ENCODE measurements around the gene PKN3.

The PKN3 gene

DNA sequence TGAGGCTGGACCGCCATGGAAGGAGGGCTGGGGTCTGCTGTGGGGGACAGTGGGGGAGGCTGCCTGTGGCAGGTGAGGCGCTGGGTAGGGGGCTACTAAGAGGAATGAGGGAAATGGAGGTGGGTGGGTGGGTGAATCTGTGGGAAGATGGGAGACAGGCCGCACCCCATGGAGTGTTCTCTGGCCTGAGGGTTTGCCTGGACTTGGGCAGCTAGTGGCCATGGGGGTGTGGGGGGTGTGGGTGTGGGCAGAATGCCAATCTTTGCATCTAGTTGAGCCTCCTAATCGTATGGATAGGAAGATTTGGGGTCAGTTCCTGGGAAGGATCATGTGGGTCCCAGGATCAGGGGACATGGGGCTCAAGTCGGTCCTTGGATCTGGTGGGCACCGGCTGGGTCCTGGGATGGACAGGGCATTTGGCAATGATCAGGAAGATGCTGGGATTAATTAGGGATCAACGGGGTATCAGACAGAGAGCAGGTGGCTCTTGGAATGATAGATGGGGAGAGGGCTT, 21.1 kb downstream of the PKN3 start:
- FAIRE-seq: peak; percentile 31
- TF ChIP-seq TAF1 (IDR thresholded peaks at IDR 0.05; ENCODE audit: low read depth, low read length) (no peak), POU2F2 (IDR thresholded peaks at IDR 0.05; ENCODE audit: low read depth, low read length) (no peak), PAX5 (IDR thresholded peaks at IDR 0.05; ENCODE audit: insufficient read depth, low read length, severe bottlenecking) (no peak), POLR2A (IDR thresholded peaks at IDR 0.05; ENCODE audit: low read depth, low read length) (no peak), POLR2AphosphoS5 (IDR thresholded peaks at IDR 0.05; ENCODE audit: low read depth, low read length) (no peak), SPI1 (IDR thresholded peaks at IDR 0.05; ENCODE audit: low read depth, low read length) (no peak)
- DNase-seq (ENCODE audit: insufficient read length, low spot score): no peak

DNA sequence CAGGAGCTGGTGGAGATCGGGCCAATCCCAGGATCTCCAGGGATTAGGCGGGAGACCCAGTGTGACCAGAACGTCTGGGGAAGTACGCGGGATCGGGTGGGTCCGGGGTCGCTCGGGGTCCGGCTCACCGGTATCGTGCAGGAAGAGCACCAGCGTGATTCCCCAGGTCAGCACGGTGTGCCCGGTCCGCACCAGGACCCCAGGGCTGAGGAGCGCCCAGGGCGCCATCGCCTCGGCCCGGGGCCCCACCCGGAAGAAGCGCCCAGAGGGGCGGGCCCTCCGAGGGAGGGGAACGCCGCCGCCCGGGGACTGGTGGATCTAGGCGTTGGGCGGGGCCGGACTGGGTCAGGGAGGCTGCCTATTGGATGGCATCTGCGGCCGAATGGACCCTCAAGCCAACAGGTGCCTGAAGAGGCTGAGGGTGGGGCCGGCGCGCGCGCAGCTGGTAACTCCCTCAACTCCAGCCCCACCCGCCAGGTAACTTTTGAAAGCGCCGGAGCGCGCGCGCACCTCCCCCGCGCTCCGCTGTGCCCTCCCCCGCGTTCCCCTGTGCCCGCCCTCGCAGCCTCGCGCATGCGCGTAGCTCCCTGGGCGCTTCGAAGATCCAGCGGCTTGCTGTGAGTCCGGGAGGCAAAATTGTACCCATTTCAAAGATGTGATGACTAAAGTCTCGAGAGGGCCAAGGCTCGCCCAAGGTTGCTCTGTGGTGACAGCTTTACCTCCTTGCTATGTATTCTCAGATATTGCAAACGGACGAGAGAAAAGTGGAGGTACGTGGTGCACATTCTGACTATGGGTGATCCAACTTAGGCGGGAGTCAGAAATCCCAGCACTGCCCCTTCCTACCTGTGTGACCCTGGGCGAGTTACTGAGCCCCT, 21.8 kb downstream of the PKN3 start, which contains the start of gene ZDHHC12:
Gene ZDHHC12, minus strand, starts transcription at position 262 of the 878 bp plus-strand sequence. Its CDS starts 34 bp downstream, at position 228.
- FAIRE-seq (peak; percentile 100), DNase-seq (ENCODE audit: insufficient read length, low spot score) (peak; percentile 100)
- TF ChIP-seq TAF1 (IDR thresholded peaks at IDR 0.05; ENCODE audit: low read depth, low read length) (peak; percentile 88), POLR2A (IDR thresholded peaks at IDR 0.05; ENCODE audit: low read depth, low read length) (peak; percentile 97), SPI1 (IDR thresholded peaks at IDR 0.05; ENCODE audit: low read depth, low read length) (no peak), POU2F2 (IDR thresholded peaks at IDR 0.05; ENCODE audit: low read depth, low read length) (peak; percentile 79), POLR2AphosphoS5 (IDR thresholded peaks at IDR 0.05; ENCODE audit: low read depth, low read length) (peak; percentile 97), PAX5 (IDR thresholded peaks at IDR 0.05; ENCODE audit: insufficient read depth, low read length, severe bottlenecking) (peak; percentile 16)

DNA sequence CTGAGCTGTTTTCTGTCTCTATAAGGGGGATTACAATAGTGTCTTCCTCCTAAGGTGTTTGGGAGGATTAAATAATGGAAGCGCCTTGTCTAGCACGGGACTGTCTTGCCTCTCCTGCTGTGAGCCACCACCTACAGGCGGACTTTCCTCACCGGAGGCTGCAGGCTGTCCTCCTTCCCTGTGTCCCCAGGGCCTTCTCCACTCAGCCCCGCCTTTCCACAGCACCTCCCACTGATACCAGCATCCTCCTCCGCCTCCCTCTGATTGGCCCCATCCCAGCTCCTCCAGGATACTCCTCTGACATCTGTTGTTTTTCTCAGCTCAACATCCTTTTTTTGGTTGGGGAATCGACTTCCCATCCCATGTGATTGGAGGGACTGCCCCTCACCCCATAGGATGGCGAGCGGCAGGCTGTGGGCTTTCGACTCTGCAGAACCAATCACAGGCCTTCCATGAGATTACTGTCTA, 22.5 kb downstream of the PKN3 start:
- no peak for DNase-seq (ENCODE audit: insufficient read length, low spot score)
- TF ChIP-seq POLR2A (IDR thresholded peaks at IDR 0.05; ENCODE audit: low read depth, low read length): no peak
- no peak for TF ChIP-seq POLR2AphosphoS5 (IDR thresholded peaks at IDR 0.05; ENCODE audit: low read depth, low read length)
- no peak for TF ChIP-seq POU2F2 (IDR thresholded peaks at IDR 0.05; ENCODE audit: low read depth, low read length)
- no peak for TF ChIP-seq PAX5 (IDR thresholded peaks at IDR 0.05; ENCODE audit: insufficient read depth, low read length, severe bottlenecking)
- TF ChIP-seq SPI1 (IDR thresholded peaks at IDR 0.05; ENCODE audit: low read depth, low read length): no peak
- TF ChIP-seq TAF1 (IDR thresholded peaks at IDR 0.05; ENCODE audit: low read depth, low read length): no peak
- FAIRE-seq: no peak

DNA sequence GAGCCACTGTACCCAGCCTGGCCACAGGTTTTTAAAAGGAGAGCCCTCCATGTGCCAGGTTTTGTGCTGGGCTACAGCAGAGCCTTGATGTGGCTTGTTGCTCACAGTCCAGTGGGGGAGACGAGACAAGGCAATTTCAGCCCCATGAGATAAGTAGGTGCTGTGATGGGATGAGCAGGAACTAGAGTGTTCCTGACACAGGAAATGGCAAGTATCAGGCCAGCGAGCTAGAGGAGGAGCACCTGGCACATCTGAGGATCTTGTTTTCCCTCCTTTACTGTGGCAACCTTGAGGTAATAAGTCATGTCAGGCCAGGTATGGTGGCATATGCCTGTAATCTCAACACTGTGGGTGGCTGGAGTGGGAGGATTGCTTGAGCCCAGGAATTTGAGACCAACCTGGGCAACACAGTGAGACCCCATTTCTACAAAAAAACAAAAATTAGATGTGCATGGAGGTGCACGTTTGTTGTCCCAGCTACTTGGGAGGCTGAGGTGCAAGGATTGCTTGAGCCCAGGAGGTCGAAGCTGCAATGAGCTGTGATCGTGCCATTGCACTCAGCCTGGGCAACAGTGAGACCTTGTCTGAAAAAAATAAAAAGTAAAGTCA, 25.4 kb downstream of the PKN3 start:
- DNase-seq (ENCODE audit: insufficient read length, low spot score): no peak
- no peak for FAIRE-seq
- TF ChIP-seq POU2F2 (IDR thresholded peaks at IDR 0.05; ENCODE audit: low read depth, low read length): no peak
- no peak for TF ChIP-seq POLR2AphosphoS5 (IDR thresholded peaks at IDR 0.05; ENCODE audit: low read depth, low read length)
- no peak for TF ChIP-seq TAF1 (IDR thresholded peaks at IDR 0.05; ENCODE audit: low read depth, low read length)
- no peak for TF ChIP-seq PAX5 (IDR thresholded peaks at IDR 0.05; ENCODE audit: insufficient read depth, low read length, severe bottlenecking)
- no peak for TF ChIP-seq POLR2A (IDR thresholded peaks at IDR 0.05; ENCODE audit: low read depth, low read length)
- TF ChIP-seq SPI1 (IDR thresholded peaks at IDR 0.05; ENCODE audit: low read depth, low read length): no peak

- TF ChIP-seq POLR2A (IDR thresholded peaks at IDR 0.05; ENCODE audit: low read depth, low read length) (no peak), TAF1 (IDR thresholded peaks at IDR 0.05; ENCODE audit: low read depth, low read length) (no peak), POLR2AphosphoS5 (IDR thresholded peaks at IDR 0.05; ENCODE audit: low read depth, low read length) (no peak)
- no peak for DNase-seq (ENCODE audit: insufficient read length, low spot score)
- no peak for FAIRE-seq
Observed at GRCh38 chr9:128728298-128728697, 26.0 kb downstream of the PKN3 start.

- no peak for FAIRE-seq
- DNase-seq (ENCODE audit: insufficient read length, low spot score): no peak
- TF ChIP-seq POU2F2 (IDR thresholded peaks at IDR 0.05; ENCODE audit: low read depth, low read length): no peak
- TF ChIP-seq SPI1 (IDR thresholded peaks at IDR 0.05; ENCODE audit: low read depth, low read length): no peak
- no peak for TF ChIP-seq POLR2AphosphoS5 (IDR thresholded peaks at IDR 0.05; ENCODE audit: low read depth, low read length)
- TF ChIP-seq PAX5 (IDR thresholded peaks at IDR 0.05; ENCODE audit: insufficient read depth, low read length, severe bottlenecking): no peak
- no peak for TF ChIP-seq POLR2A (IDR thresholded peaks at IDR 0.05; ENCODE audit: low read depth, low read length)
- no peak for TF ChIP-seq TAF1 (IDR thresholded peaks at IDR 0.05; ENCODE audit: low read depth, low read length)
Observed at GRCh38 chr9:128729302-128729701, 27.0 kb downstream of the PKN3 start.

DNA sequence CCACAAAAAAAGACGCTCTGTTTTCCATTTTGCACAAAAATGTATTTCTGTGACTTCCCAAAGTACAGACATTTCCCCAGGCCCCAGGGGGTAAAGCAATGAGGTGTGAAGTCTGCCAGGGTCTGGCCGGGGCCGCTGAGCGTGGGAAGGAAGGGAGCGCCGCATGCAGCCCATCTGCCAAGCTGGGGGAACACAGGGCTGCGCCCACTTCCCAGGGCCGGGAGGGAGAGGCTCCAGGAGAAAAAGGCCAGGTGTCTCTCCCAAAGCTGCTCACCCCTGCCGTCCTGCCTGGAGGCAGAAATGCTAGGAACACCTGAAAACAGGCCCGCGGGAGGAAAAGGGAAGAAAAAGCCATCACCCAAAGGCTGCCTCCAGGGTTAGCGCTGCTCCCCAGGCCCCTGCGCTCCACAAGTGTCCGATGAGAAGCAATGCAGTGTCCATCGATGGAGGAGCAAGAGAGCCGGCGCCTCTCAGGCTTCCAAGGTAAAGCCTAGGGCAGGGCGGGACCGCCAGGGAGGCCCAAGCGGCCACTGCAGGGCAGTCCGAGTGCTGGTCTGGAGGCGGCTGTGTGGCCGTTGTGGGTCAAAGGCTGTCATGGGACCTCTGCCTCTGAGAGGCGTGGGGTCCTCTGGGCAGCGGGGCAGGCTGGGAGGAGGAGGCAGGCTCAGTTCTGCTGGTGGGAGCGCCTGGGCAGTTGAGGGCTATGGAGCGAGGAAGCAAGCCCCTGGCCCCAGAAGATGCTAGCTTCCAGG, 27.6 kb downstream of the PKN3 start:
- DNase-seq (ENCODE audit: insufficient read length, low spot score): no peak
- no peak for FAIRE-seq
- TF ChIP-seq POLR2AphosphoS5 (IDR thresholded peaks at IDR 0.05; ENCODE audit: low read depth, low read length) (no peak), POU2F2 (IDR thresholded peaks at IDR 0.05; ENCODE audit: low read depth, low read length) (no peak), PAX5 (IDR thresholded peaks at IDR 0.05; ENCODE audit: insufficient read depth, low read length, severe bottlenecking) (no peak), POLR2A (IDR thresholded peaks at IDR 0.05; ENCODE audit: low read depth, low read length) (no peak), TAF1 (IDR thresholded peaks at IDR 0.05; ENCODE audit: low read depth, low read length) (no peak), SPI1 (IDR thresholded peaks at IDR 0.05; ENCODE audit: low read depth, low read length) (no peak)

DNA sequence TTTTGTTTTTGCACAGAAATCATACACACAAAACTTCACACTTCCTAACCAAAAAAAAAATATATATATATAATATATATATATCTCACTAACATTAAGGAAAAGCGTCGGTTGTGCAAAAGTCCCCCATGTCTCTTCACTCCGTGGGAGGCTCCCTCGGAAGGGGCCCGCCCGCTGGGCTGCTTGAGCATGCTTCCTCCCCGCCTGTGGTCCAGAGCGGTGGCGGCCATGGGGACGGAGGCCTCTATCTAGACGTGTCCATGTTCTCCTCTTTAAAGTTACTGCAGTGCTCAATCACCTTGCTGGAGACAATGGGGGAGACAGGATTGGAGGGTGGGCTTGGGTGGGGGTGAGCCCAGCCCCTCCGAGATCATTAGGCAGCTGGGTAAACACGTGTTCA, 28.8 kb downstream of the PKN3 start:
- TF ChIP-seq POLR2A (IDR thresholded peaks at IDR 0.05; ENCODE audit: low read depth, low read length): no peak
- TF ChIP-seq TAF1 (IDR thresholded peaks at IDR 0.05; ENCODE audit: low read depth, low read length): no peak
- TF ChIP-seq PAX5 (IDR thresholded peaks at IDR 0.05; ENCODE audit: insufficient read depth, low read length, severe bottlenecking): no peak
- no peak for TF ChIP-seq SPI1 (IDR thresholded peaks at IDR 0.05; ENCODE audit: low read depth, low read length)
- no peak for TF ChIP-seq POLR2AphosphoS5 (IDR thresholded peaks at IDR 0.05; ENCODE audit: low read depth, low read length)
- no peak for TF ChIP-seq POU2F2 (IDR thresholded peaks at IDR 0.05; ENCODE audit: low read depth, low read length)
- no peak for DNase-seq (ENCODE audit: insufficient read length, low spot score)
- no peak for FAIRE-seq

Data from GM12891 (cell line).